GM12878 (cell line): ENCODE results near the gene HEXA. TPM values are rescaled to one million over a fixed set of nuclear protein-coding genes. Genes with fewer than 3 reads are reported as not detected.
"Not testable (repeated sequence)": the region's sequence is repeated elsewhere in the genome, so short reads cannot be mapped to it uniquely, and the experiment has no call there.

Experiments
- ATAC-seq: fragments of 200-7000 bp; cut with Tn5 transposase; 3 replicates; pipeline ENCODE4 v1.9.1; 2020; ENCODE audit warnings: mild to moderate bottlenecking, moderate library complexity
- BruUV-seq: library from RNA; stranded (reverse); fragments of 400-500 nt; replicated peaks from 2 replicates; lab custom pipeline; 2021; lab: Mats Ljungman, UMichigan
- CTCF ChIA-PET: fragments of 300-600 bp; sonication (Branson Sonifier 250); formaldehyde crosslinking; extraction: SDS; loops from one replicate; lab custom pipeline; 2021; ENCODE audit warnings: inconsistent platforms; lab: Yijun Ruan, JAX
- POLR2A ChIA-PET: fragments of 350-600 bp; formaldehyde crosslinking; extraction: SDS; loops from one replicate; lab custom pipeline; 2021; ENCODE audit warnings: inconsistent platforms; lab: Charles Lee
- RAD21 ChIA-PET: fragments of 300-600 bp; sonication (Branson Sonifier 250); formaldehyde crosslinking; loops from one replicate; lab custom pipeline; 2023; ENCODE audit warnings: antibody characterized with exemption; ENCODE audit not compliant: unreplicated experiment; lab: Charles Lee
- SMC1A ChIA-PET: fragments of 300-600 bp; sonication (Branson Sonifier 250); formaldehyde crosslinking; loops from one replicate; lab custom pipeline; 2023; ENCODE audit not compliant: unreplicated experiment, uncharacterized antibody; lab: Charles Lee
- DNase-seq: peaks from one replicate; pipeline ENCODE4 v3.0.0-alpha.2; 2011; ENCODE audit warnings: low read depth, low spot score
- FAIRE-seq: peaks from 3 replicates; lab custom pipeline; 2011; peaks lifted over from hg19 to GRCh38; lab: Jason Lieb, UNC
- H2AFZ ChIP-seq: 2 replicates; pipeline ENCODE4 v1.6.0; 2011; ENCODE audit warnings: low read depth, low read length, control low read depth; ENCODE audit not compliant: control insufficient read depth
- H3K27ac ChIP-seq: 2 replicates; pipeline ENCODE4 v1.5.1; 2011; ENCODE audit warnings: control low read depth; ENCODE audit not compliant: control insufficient read depth, insufficient read depth
- H3K27me3 ChIP-seq, 2 experiments: replicated peaks in 1 of 2; 2 replicates each; pipeline versions ENCODE4 v1.6.0 to v1.6.1; 2011; ENCODE audit warnings: low read length in 1 of 2; ENCODE audit not compliant: control insufficient read depth in 2 of 2, insufficient read depth in 2 of 2
- H3K36me3 ChIP-seq, 2 experiments: 2 replicates each; pipeline ENCODE4 v1.5.1; 2011; ENCODE audit warnings: low read length in 1 of 2; ENCODE audit not compliant: control insufficient read depth in 2 of 2, insufficient read depth in 2 of 2
- H3K4me1 ChIP-seq: 2 replicates; pipeline ENCODE4 v1.6.1; 2011; ENCODE audit warnings: mild to moderate bottlenecking, low read length, moderate library complexity, mixed read lengths; ENCODE audit not compliant: control insufficient read depth, insufficient read depth
- H3K4me2 ChIP-seq: 2 replicates; pipeline ENCODE4 v1.6.0; 2011; ENCODE audit warnings: control low read depth; ENCODE audit not compliant: control insufficient read depth, insufficient read depth
- H3K4me3 ChIP-seq: fragments of 200-600 bp; sonication (generic); 2 replicates; pipeline ENCODE4 v1.5.1; 2016
- H3K79me2 ChIP-seq: 2 replicates; pipeline ENCODE4 v1.6.0; 2011; ENCODE audit warnings: low read length; ENCODE audit not compliant: control insufficient read depth, insufficient read depth
- H3K9ac ChIP-seq: 2 replicates; pipeline ENCODE4 v1.8.0; 2011; ENCODE audit warnings: low read length, control low read depth, mixed read lengths; ENCODE audit not compliant: control insufficient read depth, insufficient read depth
- H3K9me3 ChIP-seq: replicated peaks from 3 replicates; pipeline ENCODE4 v1.5.1; 2011; ENCODE audit warnings: mild to moderate bottlenecking, low read length; ENCODE audit not compliant: control insufficient read depth, insufficient read depth
- H4K20me1 ChIP-seq: 2 replicates; pipeline ENCODE4 v1.6.0; 2011; ENCODE audit not compliant: control insufficient read depth, insufficient read depth
- CBX3 ChIP-seq: fragments of 200-600 bp; sonication (generic); IDR thresholded peaks from 2 replicates; pipeline ENCODE4 v1.6.1; 2016; ENCODE audit warnings: low read depth, borderline replicate concordance
- PRDM15 ChIP-seq: fragments of 450-650 bp; formaldehyde crosslinking; IDR thresholded peaks from 2 replicates; pipeline ENCODE4 v1.4.0; 2020; ENCODE audit warnings: mild to moderate bottlenecking, moderate library complexity
- SPI1 ChIP-seq: IDR thresholded peaks from 2 replicates; pipeline ENCODE4 v1.6.1; 2011; ENCODE audit warnings: low read depth, mild to moderate bottlenecking, low read length, moderate library complexity, borderline replicate concordance; ENCODE audit not compliant: insufficient read depth
- WGBS: methylation state at CpG from one replicate; pipeline ENCODE4 v1.1.6; 2016; ENCODE audit warnings: low lambda C conversion rate; ENCODE audit not compliant: insufficient replicate concordance, insufficient coverage; ENCODE audit errors: missing lambda C conversion rate; 5-methylcytosine and 5-hydroxymethylcytosine counted together
- in situ Hi-C: fragments of 300-500 bp; cut with MboI; formaldehyde crosslinking; loops from 9 replicates; pipeline ENCODE4 v1.14.3; 2018; ENCODE audit warnings: mixed read lengths
- intact Hi-C: fragments of 100-400 bp; cut with micrococcal nuclease; formaldehyde crosslinking; loops from one replicate; pipeline ENCODE4 v1.14.2; 2022; ENCODE audit not compliant: unreplicated experiment
- polyA plus RNA-seq, 11 experiments: library from polyadenylated mRNA; depleted of rRNA in 4 of 11; unstranded in 6 of 11; stranded (reverse) in 5 of 11; fragments of >200 nt; fragmentation: Nextera tagmentation in 4 of 11; fragmentation: Illumina TruSeq in 1 of 11; extraction: Ambion mirVana in 4 of 11; extraction: Trizol in 1 of 11; gene quantifications; 1 replicate in 1 of 11; 2 replicates in 10 of 11; pipeline versions ENCODE4 v1.2.1 to v1.2.3, GENCODE V29; 2011 to 2016; ENCODE audit warnings: inconsistent platforms in 2 of 11, missing spikeins in 2 of 11, low read depth in 1 of 11
- total RNA-seq, 4 experiments: library from RNA; depleted of rRNA in 3 of 4; stranded (reverse); fragments of >200 nt in 3 of 4; fragmentation: Illumina TruSeq in 1 of 4; extraction: Trizol in 1 of 4; gene quantifications; 2 replicates each; pipeline versions ENCODE4 v1.2.1 to v1.2.3, GENCODE V29; 2013 to 2021

The HEXA gene
- total and polyA plus RNA-seq, 10 of the 15 experiments (the other 5 are each of a cell fraction or from before 2014, with no cell fraction given), result 24.5 to 151 (median 69.3) TPM

GRCh38 chr15:72420576-72420975 lies 44.8 kb upstream of the HEXA start:
- Histone ChIP-seq H4K20me1 (no peaks in the 10 kb centered on the region), H3K4me3 (no peak overlapping the region), H3K9ac (no peak overlapping the region), H3K27ac (no peak overlapping the region), H3K4me2 (no peak overlapping the region), H3K79me2 (no peaks in the 10 kb centered on the region), H3K4me1 (no peaks in the 10 kb centered on the region), H2AFZ (no peak overlapping the region), H3K36me3 (no peaks in the 10 kb centered on the region), H3K9me3 (no peaks in the 10 kb centered on the region; the same call in 2 of the 3 replicates), H3K27me3 (peaks cover 0 to 2% of the 10 kb centered on the region in 2 experiments; a peak in 1 of 4 replicates)
- in situ Hi-C loops (no loop called here), intact Hi-C loops (no loop called here)
- FAIRE-seq (no peak), DNase-seq (no peak), ATAC-seq (no peak)
- no TSS peak for BruUV-seq
- CTCF ChIA-PET, result no interaction called here
- RAD21 ChIA-PET, result no interaction called here
- SMC1A ChIA-PET, result no interaction called here
- WGBS, result 46% methylated on average over 2 of the region's 2 CpGs
- POLR2A ChIA-PET, result no interaction called here
- TF ChIP-seq SPI1 (peak; percentile 39; the same call in 1 of the 2 replicates), CBX3 (no peak), PRDM15 (no peak)

- H3K36me3 ChIP-seq, H4K20me1 ChIP-seq, ATAC-seq, H3K4me3 ChIP-seq, DNase-seq, H3K27ac ChIP-seq, RAD21 ChIA-PET, H2AFZ ChIP-seq, SMC1A ChIA-PET, BruUV-seq, FAIRE-seq, H3K27me3 ChIP-seq, H3K9me3 ChIP-seq, H3K4me1 ChIP-seq, H3K9ac ChIP-seq, H3K79me2 ChIP-seq, intact Hi-C loops, in situ Hi-C loops, H3K4me2 ChIP-seq: not testable (repeated sequence)
- CTCF ChIA-PET, result interaction anchor here (0.8 kb wide), 1 partner anchor 107 kb away, joined by 5 read pairs; no protein-coding TSS in a partner anchor
- WGBS, result 80% methylated on average over 1 of the region's 3 CpGs
- POLR2A ChIA-PET, result interaction anchor here (0.7 kb wide), 1 partner anchor 209 kb away, joined by 3 read pairs; no protein-coding TSS in a partner anchor
Observed at GRCh38 chr15:72419768-72420167, 44.0 kb upstream of the HEXA start.
